Astrocyte (in vitro differentiated cells and primary cell): ENCODE data around the gene CD28. TPM values are rescaled to one million over a fixed set of nuclear protein-coding genes. Genes with fewer than 3 reads are reported as not detected.

Experiments used
- DNase-seq: peaks from one replicate; pipeline ENCODE4 v3.0.0-alpha.2; 2010; ENCODE audit warnings: low read depth
- FAIRE-seq: peaks from 2 replicates; lab custom pipeline; 2011; peaks lifted over from hg19 to GRCh38; lab: Jason Lieb, UNC
- H2AFZ ChIP-seq: 2 replicates; pipeline ENCODE4 v1.6.0; 2012; ENCODE audit warnings: low read depth, low read length, inconsistent platforms
- H3K27ac ChIP-seq: 2 replicates; pipeline ENCODE4 v1.5.1; 2011; ENCODE audit warnings: low read depth, low read length, inconsistent platforms
- H3K27me3 ChIP-seq: 2 replicates; pipeline ENCODE4 v1.6.0; 2011; ENCODE audit warnings: low read length, inconsistent platforms; ENCODE audit not compliant: insufficient read depth
- H3K36me3 ChIP-seq: 2 replicates; pipeline ENCODE4 v1.5.1; 2011; ENCODE audit warnings: low read length, inconsistent platforms; ENCODE audit not compliant: insufficient read depth
- H3K4me1 ChIP-seq: 2 replicates; pipeline ENCODE4 v1.5.1; 2011; ENCODE audit warnings: low read length, inconsistent platforms; ENCODE audit not compliant: insufficient read depth
- H3K4me2 ChIP-seq: 2 replicates; pipeline ENCODE4 v1.6.0; 2012; ENCODE audit warnings: low read length, inconsistent platforms
- H3K4me3 ChIP-seq: 2 replicates; pipeline ENCODE4 v1.5.1; 2011; ENCODE audit warnings: low read depth, mild to moderate bottlenecking, low read length, inconsistent platforms; ENCODE audit not compliant: insufficient read depth
- H3K79me2 ChIP-seq: 2 replicates; pipeline ENCODE4 v1.6.0; 2012; ENCODE audit warnings: mild to moderate bottlenecking, low read length, inconsistent platforms; ENCODE audit not compliant: insufficient read depth
- H3K9ac ChIP-seq: 2 replicates; pipeline ENCODE4 v1.6.0; 2012; ENCODE audit warnings: mild to moderate bottlenecking, low read length, inconsistent platforms
- H3K9me3 ChIP-seq: 2 replicates; pipeline ENCODE4 v1.5.1; 2012; ENCODE audit warnings: low read depth, mild to moderate bottlenecking, low read length, inconsistent platforms; ENCODE audit not compliant: insufficient read depth
- H4K20me1 ChIP-seq: 2 replicates; pipeline ENCODE4 v1.6.0; 2012; ENCODE audit warnings: low read length, inconsistent platforms; ENCODE audit not compliant: insufficient read depth
- H3K27ac Mint-ChIP-seq: one replicate; pipeline ENCODE4 v1.8.0; 2021; ENCODE audit warnings: mild to moderate bottlenecking, mixed read lengths; ENCODE audit not compliant: unreplicated experiment
- H3K27me3 Mint-ChIP-seq: one replicate; pipeline ENCODE4 v1.8.0; 2021; ENCODE audit warnings: low read depth, mixed read lengths; ENCODE audit not compliant: unreplicated experiment
- H3K36me3 Mint-ChIP-seq: one replicate; pipeline ENCODE4 v1.8.0; 2021; ENCODE audit warnings: low read depth, mixed read lengths; ENCODE audit not compliant: unreplicated experiment
- H3K4me1 Mint-ChIP-seq: one replicate; pipeline ENCODE4 v1.8.0; 2021; ENCODE audit warnings: low read depth, mixed read lengths; ENCODE audit not compliant: unreplicated experiment
- H3K4me3 Mint-ChIP-seq: one replicate; pipeline ENCODE4 v1.8.0; 2021; ENCODE audit warnings: mild to moderate bottlenecking, moderate library complexity, mixed read lengths; ENCODE audit not compliant: unreplicated experiment
- H3K9me3 Mint-ChIP-seq: one replicate; pipeline ENCODE4 v1.8.0; 2021; ENCODE audit warnings: mild to moderate bottlenecking, mixed read lengths; ENCODE audit not compliant: unreplicated experiment
- CTCF ChIP-seq: IDR thresholded peaks from 2 replicates; pipeline ENCODE4 v1.5.1; 2011; ENCODE audit warnings: low read depth, mild to moderate bottlenecking, inconsistent platforms, low read length, moderate library complexity; ENCODE audit not compliant: insufficient read depth
- EZH2 ChIP-seq: IDR thresholded peaks from 2 replicates; pipeline ENCODE4 v1.6.1; 2012; ENCODE audit warnings: mild to moderate bottlenecking, low read length, inconsistent platforms; ENCODE audit not compliant: insufficient read depth
- total RNA-seq: library from RNA; stranded (reverse); gene quantifications from 2 replicates; pipeline ENCODE4 v1.2.1, GENCODE V29; 2021

The CD28 gene
- total RNA-seq, 1 donor from 2014 or later, result not detected

GRCh38 chr2:203664029-203664755 is 42.2 kb upstream of the CD28 start:
- Histone ChIP-seq H3K4me3 (no peak overlapping the region), H3K9me3 (no peaks in the 10 kb centered on the region), H3K36me3 (no peaks in the 10 kb centered on the region), H3K4me2 (no peak overlapping the region), H2AFZ (no peak overlapping the region), H3K9ac (no peak overlapping the region), H3K27ac (no peak overlapping the region), H4K20me1 (no peaks in the 10 kb centered on the region), H3K79me2 (no peaks in the 10 kb centered on the region), H3K4me1 (no peaks in the 10 kb centered on the region), H3K27me3 (no peaks in the 10 kb centered on the region)
- no peak overlapping the region for H3K27ac Mint-ChIP-seq
- H3K36me3 Mint-ChIP-seq, result no peaks in the 10 kb centered on the region
- FAIRE-seq, result no peak
- H3K27me3 Mint-ChIP-seq, result no peaks in the 10 kb centered on the region
- H3K4me3 Mint-ChIP-seq, result no peak overlapping the region
- no peak for TF ChIP-seq EZH2
- TF ChIP-seq CTCF, result no peak
- DNase-seq, result no peak
- H3K4me1 Mint-ChIP-seq, result peaks cover 13% of the 10 kb centered on the region
- no peaks in the 10 kb centered on the region for H3K9me3 Mint-ChIP-seq

- H3K4me1 Mint-ChIP-seq, result peaks cover 5% of the 10 kb centered on the region
- H3K36me3 Mint-ChIP-seq, result no peaks in the 10 kb centered on the region
- no peaks in the 10 kb centered on the region for H3K27me3 Mint-ChIP-seq
- no peak overlapping the region for H3K4me2 ChIP-seq
- no peaks in the 10 kb centered on the region for H3K9me3 ChIP-seq
- no peaks in the 10 kb centered on the region for H3K9me3 Mint-ChIP-seq
- H3K9ac ChIP-seq, result no peak overlapping the region
- no peak overlapping the region for H3K27ac Mint-ChIP-seq
- FAIRE-seq (no peak), DNase-seq (no peak)
- H2AFZ ChIP-seq, result no peak overlapping the region
- no peaks in the 10 kb centered on the region for H3K27me3 ChIP-seq
- no peak overlapping the region for H3K4me3 ChIP-seq
- no peaks in the 10 kb centered on the region for H4K20me1 ChIP-seq
- H3K4me1 ChIP-seq, result no peaks in the 10 kb centered on the region
- TF ChIP-seq CTCF, result no peak
- TF ChIP-seq EZH2, result no peak
- H3K79me2 ChIP-seq, result no peaks in the 10 kb centered on the region
- H3K27ac ChIP-seq, result no peak overlapping the region
- H3K4me3 Mint-ChIP-seq, result no peak overlapping the region
- H3K36me3 ChIP-seq, result no peaks in the 10 kb centered on the region
Observed at GRCh38 chr2:203667838-203668237, 38.6 kb upstream of the CD28 start.

- peak; percentile 70 for FAIRE-seq
- Histone ChIP-seq H3K9me3 (no peaks in the 10 kb centered on the region), H3K79me2 (no peaks in the 10 kb centered on the region), H3K36me3 (no peaks in the 10 kb centered on the region), H3K4me2 (no peak overlapping the region), H3K4me3 (no peak overlapping the region), H2AFZ (no peak overlapping the region), H3K27ac (peak overlapping the region; percentile 51), H3K27me3 (no peaks in the 10 kb centered on the region), H3K4me1 (peaks cover 5% of the 10 kb centered on the region), H3K9ac (no peak overlapping the region), H4K20me1 (no peaks in the 10 kb centered on the region)
- Mint-ChIP-seq H3K4me1 (peaks cover 10% of the 10 kb centered on the region), H3K36me3 (no peaks in the 10 kb centered on the region), H3K9me3 (peaks cover 4% of the 10 kb centered on the region), H3K27me3 (no peaks in the 10 kb centered on the region), H3K27ac (no peak overlapping the region), H3K4me3 (no peak overlapping the region)
- TF ChIP-seq EZH2 (no peak), CTCF (no peak)
- peak; percentile 89 for DNase-seq
Observed at GRCh38 chr2:203669820-203670219, 36.6 kb upstream of the CD28 start.
